ENCODE data around the gene IP6K3. TPM values are rescaled to one million over a fixed set of nuclear protein-coding genes. Genes with fewer than 3 reads are reported as not detected.

The IP6K3 gene
- total RNA-seq, 1 experiment from 2014 or later, result not detected

DNA sequence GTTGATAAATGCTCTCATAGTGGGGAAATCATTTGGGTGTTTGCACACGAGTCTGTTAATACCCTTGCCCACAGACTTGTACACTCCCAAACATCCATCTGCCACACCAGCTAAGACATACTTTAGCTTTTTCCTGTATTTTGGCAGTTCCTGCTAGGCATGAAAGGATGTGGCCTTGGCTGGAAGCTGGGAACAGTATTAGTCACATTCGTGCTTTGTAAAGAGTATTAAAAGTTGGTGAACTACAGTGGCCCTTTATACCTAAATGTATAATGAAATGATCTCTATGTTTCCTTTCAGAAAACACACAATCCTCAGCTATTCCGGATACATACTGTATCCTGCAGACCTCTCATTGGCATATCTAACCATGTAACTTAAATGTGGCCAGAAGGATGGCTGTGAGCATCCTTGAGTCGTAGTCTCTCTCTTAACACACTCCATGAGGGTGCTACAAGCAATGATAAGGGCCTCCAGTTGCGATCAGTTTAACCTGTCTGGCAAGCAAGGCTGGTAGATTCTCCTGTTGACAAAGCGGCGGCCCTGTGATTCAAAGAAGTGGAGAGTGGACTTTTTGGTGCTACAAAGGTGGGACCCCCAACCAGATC is 40.7 kb upstream of the IP6K3 start:
- no peak for TF ChIP-seq EZH2 (IDR thresholded peaks at IDR 0.05; ENCODE audit: borderline replicate concordance, low read depth, low read length, poor library complexity, severe bottlenecking)
- TF ChIP-seq, protein P1, sequence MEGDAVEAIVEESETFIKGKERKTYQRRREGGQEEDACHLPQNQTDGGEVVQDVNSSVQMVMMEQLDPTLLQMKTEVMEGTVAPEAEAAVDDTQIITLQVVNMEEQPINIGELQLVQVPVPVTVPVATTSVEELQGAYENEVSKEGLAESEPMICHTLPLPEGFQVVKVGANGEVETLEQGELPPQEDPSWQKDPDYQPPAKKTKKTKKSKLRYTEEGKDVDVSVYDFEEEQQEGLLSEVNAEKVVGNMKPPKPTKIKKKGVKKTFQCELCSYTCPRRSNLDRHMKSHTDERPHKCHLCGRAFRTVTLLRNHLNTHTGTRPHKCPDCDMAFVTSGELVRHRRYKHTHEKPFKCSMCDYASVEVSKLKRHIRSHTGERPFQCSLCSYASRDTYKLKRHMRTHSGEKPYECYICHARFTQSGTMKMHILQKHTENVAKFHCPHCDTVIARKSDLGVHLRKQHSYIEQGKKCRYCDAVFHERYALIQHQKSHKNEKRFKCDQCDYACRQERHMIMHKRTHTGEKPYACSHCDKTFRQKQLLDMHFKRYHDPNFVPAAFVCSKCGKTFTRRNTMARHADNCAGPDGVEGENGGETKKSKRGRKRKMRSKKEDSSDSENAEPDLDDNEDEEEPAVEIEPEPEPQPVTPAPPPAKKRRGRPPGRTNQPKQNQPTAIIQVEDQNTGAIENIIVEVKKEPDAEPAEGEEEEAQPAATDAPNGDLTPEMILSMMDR (conservative IDR thresholded peaks at IDR 0.05; ENCODE audit: low read depth, low read length), result no peak
- Histone ChIP-seq H3K4me1 (ENCODE audit: insufficient read depth, low read length, poor library complexity, severe bottlenecking) (peaks cover 18% of the 10 kb centered on the region), H3K4me3 (ENCODE audit: low read depth, low read length, poor library complexity, severe bottlenecking) (peak overlapping the region; percentile 82), H3K27ac (ENCODE audit: low read depth, low read length, poor library complexity, severe bottlenecking) (peak overlapping the region; percentile 92), H3K27me3 (replicated peaks; ENCODE audit: insufficient read depth, low read depth, low read length, poor library complexity) (no peaks in the 10 kb centered on the region), H3K9me3 (ENCODE audit: low read depth, low read length, poor library complexity, severe bottlenecking) (no peaks in the 10 kb centered on the region), H3K36me3 (ENCODE audit: insufficient read depth, low read length, poor library complexity, severe bottlenecking) (peaks cover 27% of the 10 kb centered on the region)
- no peak for DNase-seq (ENCODE audit: low spot score)
- TSS peak; percentile 57 for BruUV-seq (replicated peaks)
- intact Hi-C loops (cut with micrococcal nuclease; ENCODE audit: unreplicated experiment), result no loop called here
- CTCF ChIA-PET, result interaction anchor here (0.5 kb wide), 1 partner anchor 76 kb away, joined by 9 read pairs; the partner anchor contains the start of gene UQCC2
- POLR2A ChIA-PET (ENCODE audit: low non-redundant PET), result no interaction called here

DNA sequence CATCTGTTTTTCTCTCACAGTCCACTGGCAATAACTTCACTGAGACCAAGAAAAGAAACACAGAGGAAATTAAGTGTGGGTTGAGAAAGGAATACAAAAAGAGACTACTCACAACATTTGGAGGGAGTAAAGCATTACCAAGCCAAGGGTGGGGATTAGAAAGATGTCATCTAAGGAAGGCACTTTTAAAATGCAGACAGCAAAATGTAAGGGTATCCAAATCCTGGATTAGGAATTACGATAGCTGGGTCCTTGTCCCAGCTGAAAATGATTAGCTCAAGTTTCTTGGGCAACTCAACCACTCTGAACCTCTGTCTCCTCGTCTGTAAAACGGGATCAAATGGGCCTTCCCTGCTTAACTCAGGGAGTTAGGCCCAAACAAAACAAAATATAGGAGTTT is 40.0 kb upstream of the IP6K3 start:
- no peak overlapping the region for H3K27ac ChIP-seq (ENCODE audit: low read depth, low read length, poor library complexity, severe bottlenecking)
- POLR2A ChIA-PET (ENCODE audit: low non-redundant PET), result no interaction called here
- intact Hi-C loops (cut with micrococcal nuclease; ENCODE audit: unreplicated experiment), result no loop called here
- H3K36me3 ChIP-seq (ENCODE audit: insufficient read depth, low read length, poor library complexity, severe bottlenecking), result peaks cover 32% of the 10 kb centered on the region
- peak overlapping the region; percentile 82 for H3K4me3 ChIP-seq (ENCODE audit: low read depth, low read length, poor library complexity, severe bottlenecking)
- no peaks in the 10 kb centered on the region for H3K27me3 ChIP-seq (replicated peaks; ENCODE audit: insufficient read depth, low read depth, low read length, poor library complexity)
- CTCF ChIA-PET, result interaction anchor here (0.5 kb wide), 1 partner anchor 75 kb away, joined by 9 read pairs; the partner anchor contains the start of gene UQCC2
- peaks cover 18% of the 10 kb centered on the region for H3K4me1 ChIP-seq (ENCODE audit: insufficient read depth, low read length, poor library complexity, severe bottlenecking)
- no peak for DNase-seq (ENCODE audit: low spot score)
- BruUV-seq (replicated peaks), result no TSS peak
- H3K9me3 ChIP-seq (ENCODE audit: low read depth, low read length, poor library complexity, severe bottlenecking), result no peaks in the 10 kb centered on the region
- no peak for TF ChIP-seq EZH2 (IDR thresholded peaks at IDR 0.05; ENCODE audit: borderline replicate concordance, low read depth, low read length, poor library complexity, severe bottlenecking)
- TF ChIP-seq, protein P1 (conservative IDR thresholded peaks at IDR 0.05; ENCODE audit: low read depth, low read length), result no peak

DNA sequence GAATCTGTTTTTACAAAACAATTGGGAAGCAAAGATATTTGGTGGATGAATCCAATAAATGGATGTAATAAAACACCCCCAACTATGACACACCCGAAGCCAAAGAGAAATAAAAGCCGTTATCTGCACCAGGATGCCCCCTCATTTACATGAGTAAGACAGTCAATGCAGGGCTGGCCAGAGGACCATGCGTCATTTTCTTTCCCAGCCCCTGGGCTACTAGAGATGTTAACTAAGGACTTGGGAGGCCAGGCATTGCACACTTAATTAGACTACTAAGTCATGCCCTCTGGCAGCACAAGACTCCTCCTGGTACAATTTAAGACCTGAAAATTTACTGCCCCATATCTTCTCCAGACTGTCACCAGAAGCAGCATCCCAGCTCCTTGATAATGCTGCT is 39.1 kb upstream of the IP6K3 start:
- Histone ChIP-seq H3K27ac (ENCODE audit: low read depth, low read length, poor library complexity, severe bottlenecking) (no peak overlapping the region), H3K9me3 (ENCODE audit: low read depth, low read length, poor library complexity, severe bottlenecking) (no peaks in the 10 kb centered on the region), H3K4me1 (ENCODE audit: insufficient read depth, low read length, poor library complexity, severe bottlenecking) (peaks cover 18% of the 10 kb centered on the region), H3K27me3 (replicated peaks; ENCODE audit: insufficient read depth, low read depth, low read length, poor library complexity) (no peaks in the 10 kb centered on the region), H3K4me3 (ENCODE audit: low read depth, low read length, poor library complexity, severe bottlenecking) (no peak overlapping the region), H3K36me3 (ENCODE audit: insufficient read depth, low read length, poor library complexity, severe bottlenecking) (peaks cover 42% of the 10 kb centered on the region)
- POLR2A ChIA-PET (ENCODE audit: low non-redundant PET), result no interaction called here
- CTCF ChIA-PET, result no interaction called here
- BruUV-seq (replicated peaks), result no TSS peak
- DNase-seq (ENCODE audit: low spot score), result no peak
- TF ChIP-seq EZH2 (IDR thresholded peaks at IDR 0.05; ENCODE audit: borderline replicate concordance, low read depth, low read length, poor library complexity, severe bottlenecking), result no peak
- TF ChIP-seq, protein P1 (conservative IDR thresholded peaks at IDR 0.05; ENCODE audit: low read depth, low read length), result no peak
- intact Hi-C loops (cut with micrococcal nuclease; ENCODE audit: unreplicated experiment), result no loop called here
